Choroid plexus epithelial cell (primary cell): ENCODE measurements around the gene MDM2.
A peak's percentile ranks its signal among the peaks of the same experiment; 100 is the strongest.

Source experiments
- DNase-seq: peaks from one replicate; pipeline ENCODE4 v3.0.0-alpha.2; 2010; ENCODE audit warnings: low read depth
- H3K4me3 ChIP-seq: 2 replicates; pipeline ENCODE4 v1.5.1; 2011; ENCODE audit warnings: low read depth, mild to moderate bottlenecking, control low read depth, low read length, moderate library complexity
- CTCF ChIP-seq: conservative IDR thresholded peaks from 2 replicates; pipeline ENCODE4 v1.5.1; 2011; ENCODE audit warnings: low read depth, mild to moderate bottlenecking, control low read depth, inconsistent platforms, low read length, moderate library complexity

The MDM2 gene

DNA sequence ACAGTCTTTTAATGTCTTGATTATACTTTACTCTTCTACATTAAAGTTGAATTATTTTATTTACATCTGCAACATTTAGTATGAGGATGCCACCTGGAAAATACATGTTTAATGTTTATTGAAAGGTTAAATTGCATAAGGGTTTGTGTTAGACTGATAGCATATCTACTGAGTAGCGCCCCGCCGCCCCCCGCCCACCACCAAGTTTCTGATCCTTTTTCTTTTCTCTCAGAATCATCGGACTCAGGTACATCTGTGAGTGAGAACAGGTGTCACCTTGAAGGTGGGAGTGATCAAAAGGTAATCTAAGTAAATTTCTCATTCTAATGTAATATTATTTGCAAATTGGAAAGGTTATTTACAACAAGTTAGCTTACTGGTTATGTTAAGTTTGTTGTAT, 16.2 kb downstream of the MDM2 start:
- TF ChIP-seq CTCF, result no peak
- no peak overlapping the region for H3K4me3 ChIP-seq
- no peak for DNase-seq

DNA sequence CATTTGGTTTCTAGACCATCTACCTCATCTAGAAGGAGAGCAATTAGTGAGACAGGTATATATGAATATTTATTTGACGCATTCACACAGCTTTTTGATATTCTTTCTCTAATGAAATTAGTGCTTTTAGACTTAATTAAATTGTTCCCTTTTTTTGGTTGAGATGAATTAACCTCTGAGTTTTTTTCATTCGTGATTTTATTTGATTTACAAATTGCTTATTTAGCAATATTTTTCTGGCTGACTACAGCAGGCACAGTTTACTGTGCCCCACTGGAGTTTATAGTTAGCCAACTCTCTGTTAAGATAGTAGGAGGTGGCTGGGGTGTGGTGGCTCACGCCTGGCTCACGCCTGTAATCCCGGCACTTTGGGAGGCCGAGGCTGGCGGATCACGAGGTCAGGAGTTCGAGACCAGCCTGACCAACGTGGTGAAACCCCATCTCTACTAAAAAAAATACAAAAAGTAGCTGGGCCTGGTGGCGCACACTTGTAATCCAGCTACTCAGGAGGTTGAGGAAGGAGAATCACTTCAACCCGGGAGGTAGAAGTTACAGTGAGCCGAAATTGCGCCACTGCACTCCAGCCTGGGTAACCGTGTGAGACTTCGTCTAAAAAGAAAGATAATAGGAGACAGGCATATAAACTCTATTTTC, 16.7 kb downstream of the MDM2 start:
- no peak for TF ChIP-seq CTCF

DNA sequence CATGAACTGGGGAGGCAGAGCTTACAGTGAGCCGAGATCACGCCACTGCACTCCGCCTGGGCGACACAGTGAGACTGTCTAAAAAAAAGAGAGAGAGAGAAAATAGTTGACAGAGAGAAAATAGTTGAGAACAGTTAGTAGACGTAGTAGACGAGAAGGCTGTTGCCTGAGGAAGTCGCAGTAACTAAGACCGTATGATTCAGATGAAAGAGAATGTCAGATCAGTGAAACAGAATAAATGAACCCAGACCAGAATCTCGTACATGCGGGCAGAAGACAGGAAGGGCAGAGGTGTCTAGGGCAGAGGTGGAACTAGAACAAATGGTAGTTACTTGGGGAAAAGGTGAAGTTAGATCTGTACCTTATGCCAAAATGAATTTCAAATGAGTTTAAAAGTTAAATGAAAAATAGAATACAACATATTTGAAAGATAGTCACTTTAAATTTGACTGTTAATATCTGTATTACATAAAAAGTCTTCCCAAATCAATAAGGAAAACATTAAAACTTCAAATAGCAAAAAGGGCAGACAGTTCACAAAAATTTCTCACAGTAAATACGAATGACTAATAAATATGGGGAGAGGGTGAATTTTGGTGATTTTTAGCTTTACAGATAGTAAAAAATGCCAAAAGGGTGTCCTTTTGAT, 17.7 kb downstream of the MDM2 start:
- TF ChIP-seq CTCF, result no peak
- no peak overlapping the region for H3K4me3 ChIP-seq
- peak; percentile 60 for DNase-seq

More for the DNA sequence above, 16.7 kb downstream of the MDM2 start:
- no peak overlapping the region for H3K4me3 ChIP-seq
- DNase-seq, result no peak

DNA sequence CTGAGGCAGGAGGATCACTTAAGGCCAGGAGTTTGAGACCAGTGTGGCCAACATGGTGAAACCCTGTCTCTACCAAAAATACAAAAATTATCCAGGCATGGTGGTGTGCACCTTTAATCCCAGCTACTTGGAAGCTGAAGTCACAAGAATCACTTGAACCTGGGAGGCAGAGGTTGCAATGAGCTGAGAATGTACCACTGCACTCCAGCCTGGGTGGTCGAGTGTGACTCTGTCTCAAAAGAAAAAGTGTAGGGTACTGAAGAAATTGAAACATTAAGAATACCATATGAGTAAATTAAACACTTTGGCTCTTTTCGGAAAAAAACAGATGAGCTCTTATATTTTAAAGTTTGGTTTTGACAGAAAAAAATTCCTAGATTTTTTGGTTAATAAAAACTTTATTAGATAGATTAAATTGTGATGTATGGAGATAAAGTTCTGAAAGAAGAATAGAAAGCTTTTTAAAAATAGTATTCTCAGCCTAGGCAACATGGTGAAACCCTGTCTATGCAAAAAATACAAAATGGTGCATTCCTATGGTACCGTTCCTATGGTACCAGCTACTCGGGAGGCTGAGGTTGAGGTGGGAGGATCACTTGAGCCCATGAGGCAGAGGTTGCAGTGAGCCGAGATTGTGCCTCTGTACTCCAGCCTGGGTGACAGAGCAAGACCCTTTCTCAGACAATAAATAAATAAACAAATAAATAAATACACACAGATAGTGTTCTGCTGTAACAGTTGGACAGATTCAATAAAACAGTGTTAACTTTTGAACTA, 20.1 kb downstream of the MDM2 start:
- DNase-seq, result no peak
- H3K4me3 ChIP-seq, result no peak overlapping the region
- no peak for TF ChIP-seq CTCF

DNA sequence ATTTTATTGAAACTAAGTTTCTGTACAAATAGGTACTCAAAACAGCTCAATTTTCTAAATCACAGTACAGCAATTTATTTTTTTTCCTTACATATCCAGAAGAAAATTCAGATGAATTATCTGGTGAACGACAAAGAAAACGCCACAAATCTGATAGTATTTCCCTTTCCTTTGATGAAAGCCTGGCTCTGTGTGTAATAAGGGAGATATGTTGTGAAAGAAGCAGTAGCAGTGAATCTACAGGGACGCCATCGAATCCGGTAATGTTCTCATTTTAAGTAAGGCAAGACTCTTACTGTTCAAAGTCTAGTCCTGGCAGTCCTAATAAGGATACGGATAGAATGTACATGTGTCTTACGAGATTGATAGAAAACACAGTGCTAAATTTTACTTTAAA, 20.7 kb downstream of the MDM2 start:
- TF ChIP-seq CTCF, result no peak
- no peak for DNase-seq
- H3K4me3 ChIP-seq, result no peak overlapping the region

- DNase-seq, result no peak
- TF ChIP-seq CTCF, result no peak
- H3K4me3 ChIP-seq, result no peak overlapping the region
Measured at GRCh38 chr12:68831272-68831671, 23.3 kb downstream of the MDM2 start.
